Cardiac muscle cell (in vitro differentiated cells and primary cell): Measurements from ENCODE around the gene TMEM163. TPM values are rescaled to one million over a fixed set of nuclear protein-coding genes. Genes with fewer than 3 reads are reported as not detected.

Source experiments
- DNase-seq, 2 donors: peaks; one replicate each; pipeline versions ENCODE4 v3.0.0 to v3.0.0-alpha.2; 2010 to 2017; ENCODE audit warnings: low read depth in 1 of 2, low spot score in 1 of 2
- H3K27ac ChIP-seq: fragments of 200-600 bp; sonication (generic); 2 replicates; pipeline ENCODE4 v1.5.1; 2016
- H3K27me3 ChIP-seq: fragments of 200-600 bp; sonication (generic); 2 replicates; pipeline ENCODE4 v1.6.0; 2016; ENCODE audit warnings: control low read depth
- H3K36me3 ChIP-seq: fragments of 200-600 bp; sonication (generic); 2 replicates; pipeline ENCODE4 v1.5.1; 2016; ENCODE audit warnings: control low read depth
- H3K4me1 ChIP-seq: fragments of 200-600 bp; sonication (generic); 2 replicates; pipeline ENCODE4 v1.8.1; 2017; ENCODE audit warnings: low read depth, mild to moderate bottlenecking, mixed run types
- H3K4me3 ChIP-seq: fragments of 200-600 bp; sonication (generic); 2 replicates; pipeline ENCODE4 v1.5.1; 2016; ENCODE audit warnings: mild to moderate bottlenecking
- H3K9me3 ChIP-seq: fragments of 200-600 bp; sonication (generic); 2 replicates; pipeline ENCODE4 v1.5.1; 2017; ENCODE audit warnings: low read depth, mild to moderate bottlenecking, control low read depth
- polyA plus RNA-seq: library from polyadenylated mRNA; unstranded; fragments of >200 nt; fragmentation: Nextera tagmentation; extraction: Ambion mirVana; gene quantifications from 2 replicates; pipeline ENCODE4 v1.2.1, GENCODE V29; 2016
- total RNA-seq: library from RNA; depleted of rRNA; stranded (reverse); fragments of >200 nt; gene quantifications from 2 replicates; pipeline ENCODE4 v1.2.3, GENCODE V29; 2016
- TF ChIP-seq, protein P1 (sequence below): IDR thresholded peaks from 2 replicates; pipeline ENCODE4 v1.5.1; 2012; ENCODE audit warnings: low read depth, mild to moderate bottlenecking, low read length

Gene TMEM163
- total and polyA plus RNA-seq, 2 experiments from 2014 or later: 45.8 to 58.1 TPM

DNA sequence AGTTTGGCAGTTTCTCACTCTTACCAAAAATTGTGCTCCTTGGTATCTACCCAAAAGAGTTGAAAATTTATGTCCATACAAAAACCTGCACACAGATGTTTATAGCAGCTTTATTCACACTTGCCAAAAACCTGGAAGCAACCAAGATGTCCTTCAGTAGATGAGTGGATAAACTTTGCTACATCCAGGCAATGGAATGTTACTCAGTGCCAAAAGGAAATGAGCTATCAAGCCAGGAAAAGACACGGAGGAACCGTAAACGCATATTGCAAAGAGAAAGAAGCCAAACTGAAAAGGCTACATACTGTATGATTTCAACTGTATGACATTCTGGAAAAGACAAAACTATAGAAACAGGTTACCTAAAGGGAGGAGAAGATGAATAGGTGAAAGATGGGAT, 36.1 kb downstream of the TMEM163 start:
- H3K36me3 ChIP-seq: no peaks in the 10 kb centered on the region
- TF ChIP-seq, protein P1, sequence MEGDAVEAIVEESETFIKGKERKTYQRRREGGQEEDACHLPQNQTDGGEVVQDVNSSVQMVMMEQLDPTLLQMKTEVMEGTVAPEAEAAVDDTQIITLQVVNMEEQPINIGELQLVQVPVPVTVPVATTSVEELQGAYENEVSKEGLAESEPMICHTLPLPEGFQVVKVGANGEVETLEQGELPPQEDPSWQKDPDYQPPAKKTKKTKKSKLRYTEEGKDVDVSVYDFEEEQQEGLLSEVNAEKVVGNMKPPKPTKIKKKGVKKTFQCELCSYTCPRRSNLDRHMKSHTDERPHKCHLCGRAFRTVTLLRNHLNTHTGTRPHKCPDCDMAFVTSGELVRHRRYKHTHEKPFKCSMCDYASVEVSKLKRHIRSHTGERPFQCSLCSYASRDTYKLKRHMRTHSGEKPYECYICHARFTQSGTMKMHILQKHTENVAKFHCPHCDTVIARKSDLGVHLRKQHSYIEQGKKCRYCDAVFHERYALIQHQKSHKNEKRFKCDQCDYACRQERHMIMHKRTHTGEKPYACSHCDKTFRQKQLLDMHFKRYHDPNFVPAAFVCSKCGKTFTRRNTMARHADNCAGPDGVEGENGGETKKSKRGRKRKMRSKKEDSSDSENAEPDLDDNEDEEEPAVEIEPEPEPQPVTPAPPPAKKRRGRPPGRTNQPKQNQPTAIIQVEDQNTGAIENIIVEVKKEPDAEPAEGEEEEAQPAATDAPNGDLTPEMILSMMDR: no peak

DNA sequence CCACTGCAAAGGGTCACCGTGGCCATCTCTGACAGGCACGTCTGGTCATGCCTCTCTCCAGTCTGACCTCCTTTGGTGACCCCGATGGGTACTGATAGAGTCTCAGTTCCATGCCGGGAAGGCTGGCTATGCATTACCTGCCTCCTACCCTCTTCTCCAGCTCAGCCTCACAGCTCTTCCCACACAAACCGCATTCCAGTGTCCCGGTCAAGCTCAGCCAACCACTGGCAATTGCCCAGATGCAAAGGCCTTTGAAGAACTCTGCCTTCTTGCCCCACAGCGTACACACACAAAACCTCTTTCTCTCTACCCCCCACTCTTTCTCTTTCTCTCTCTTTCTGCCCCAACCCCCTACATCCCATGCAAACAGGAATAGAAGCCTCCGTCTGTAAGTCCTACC, 37.6 kb downstream of the TMEM163 start:
- no peaks in the 10 kb centered on the region for H3K36me3 ChIP-seq
- H3K27ac ChIP-seq: no peak overlapping the region
- no peak for DNase-seq
- peaks cover 78% of the 10 kb centered on the region for H3K4me1 ChIP-seq
- TF ChIP-seq, protein P1: no peak
- no peaks in the 10 kb centered on the region for H3K27me3 ChIP-seq
- no peaks in the 10 kb centered on the region for H3K9me3 ChIP-seq
- no peak overlapping the region for H3K4me3 ChIP-seq

More for the DNA sequence above, 36.1 kb downstream of the TMEM163 start:
- Histone ChIP-seq H3K4me3 (no peak overlapping the region), H3K27ac (no peak overlapping the region), H3K27me3 (no peaks in the 10 kb centered on the region), H3K9me3 (no peaks in the 10 kb centered on the region), H3K4me1 (peaks cover 65% of the 10 kb centered on the region)
- peak in 1 of 2 donors; percentile 11 for DNase-seq

DNA sequence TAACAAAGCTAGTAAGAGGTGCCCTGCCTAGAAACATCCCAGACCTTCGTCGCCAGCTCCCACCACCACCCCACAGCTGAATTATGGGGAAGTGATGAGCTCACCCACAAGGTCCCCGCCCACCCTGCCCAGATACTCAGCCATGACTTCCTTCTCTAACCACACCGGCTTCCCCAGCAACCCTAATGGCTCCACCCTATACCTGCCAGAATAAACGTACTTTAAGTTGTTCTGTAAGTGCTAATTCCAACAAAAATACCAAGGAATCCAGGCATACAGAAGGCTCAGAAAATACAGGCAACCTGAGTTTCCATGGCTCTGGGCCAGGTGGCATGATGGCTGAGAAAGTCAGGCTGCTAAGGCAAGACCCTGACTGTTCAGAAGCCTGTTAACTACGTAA, 39.1 kb downstream of the TMEM163 start:
- no peak for DNase-seq
- no peaks in the 10 kb centered on the region for H3K27me3 ChIP-seq
- H3K9me3 ChIP-seq: no peaks in the 10 kb centered on the region
- H3K4me1 ChIP-seq: peaks cover 87% of the 10 kb centered on the region
- no peak overlapping the region for H3K4me3 ChIP-seq
- H3K27ac ChIP-seq: peak overlapping the region; percentile 93
- H3K36me3 ChIP-seq: no peaks in the 10 kb centered on the region
- TF ChIP-seq, protein P1: no peak

DNA sequence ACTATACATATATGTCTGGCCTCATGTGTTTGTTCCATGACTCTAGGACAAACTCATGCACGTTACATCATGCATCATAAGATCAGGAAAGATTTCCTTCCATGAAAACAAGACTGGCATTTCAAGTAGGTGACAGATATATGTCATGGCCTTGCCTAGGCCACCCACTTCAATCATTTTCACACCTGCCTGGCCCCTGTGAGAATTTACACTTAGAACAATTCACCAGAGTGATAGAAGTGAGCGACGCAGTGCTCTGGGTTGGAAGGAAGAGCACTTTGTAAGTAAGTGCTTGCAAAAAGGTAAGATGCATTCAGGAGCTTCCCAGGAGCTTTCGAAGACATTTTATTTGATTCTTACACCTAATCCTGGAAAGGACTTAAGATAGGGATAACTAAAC, 39.5 kb downstream of the TMEM163 start:
- Histone ChIP-seq H3K4me1 (peaks cover 91% of the 10 kb centered on the region), H3K27ac (peak overlapping the region; percentile 93), H3K4me3 (no peak overlapping the region), H3K27me3 (no peaks in the 10 kb centered on the region), H3K36me3 (no peaks in the 10 kb centered on the region), H3K9me3 (no peaks in the 10 kb centered on the region)
- DNase-seq: no peak
- TF ChIP-seq, protein P1: no peak

DNA sequence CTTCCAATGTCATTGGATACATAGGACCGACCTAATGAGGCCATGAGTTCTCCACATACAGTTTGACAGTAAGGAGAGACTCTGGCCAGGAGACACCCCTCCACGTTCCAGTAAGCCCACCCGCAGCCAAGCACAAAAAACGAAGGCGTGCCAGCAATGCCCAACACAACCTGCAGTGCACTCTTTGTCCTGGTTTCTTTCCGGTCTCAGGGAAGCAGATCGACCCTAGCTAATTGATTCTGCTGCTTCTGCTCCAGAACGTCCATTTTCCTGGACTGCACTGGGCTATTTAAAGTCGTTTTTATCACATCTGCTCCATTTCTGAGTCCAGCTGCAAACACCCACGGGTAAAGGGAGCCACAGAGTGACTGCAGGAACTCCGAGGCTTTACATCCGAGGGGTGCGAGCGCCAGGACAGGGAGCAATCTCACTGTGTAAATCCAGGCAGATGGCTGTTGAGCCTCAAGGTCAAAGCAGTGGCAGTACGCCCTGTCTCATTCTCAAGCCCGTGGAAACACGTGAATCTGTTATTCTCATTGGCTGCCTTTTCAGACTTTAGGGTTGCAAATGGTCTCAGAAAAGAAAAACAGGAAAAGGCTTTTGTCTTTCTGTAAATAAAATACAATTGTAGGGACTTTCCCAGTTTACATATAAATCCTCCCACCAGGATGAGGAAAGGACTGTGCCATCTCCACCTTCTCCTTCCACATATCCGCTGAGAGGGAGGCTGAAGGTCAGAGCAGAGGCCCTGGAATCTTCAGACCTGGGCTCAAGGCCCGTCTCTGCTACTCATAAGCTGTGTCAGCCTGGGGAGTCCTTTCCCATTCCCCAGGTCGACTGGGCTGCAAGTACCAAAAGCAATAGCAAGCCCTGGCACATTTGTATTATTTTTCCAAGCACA, 40.7 kb downstream of the TMEM163 start:
- DNase-seq: peak in 1 of 2 donors; percentile 33
- no peaks in the 10 kb centered on the region for H3K36me3 ChIP-seq

More for the DNA sequence above, 40.7 kb downstream of the TMEM163 start:
- TF ChIP-seq, protein P1: no peak
- Histone ChIP-seq H3K4me1 (peaks cover 82% of the 10 kb centered on the region), H3K4me3 (no peak overlapping the region), H3K27me3 (no peaks in the 10 kb centered on the region), H3K9me3 (no peaks in the 10 kb centered on the region), H3K27ac (peak overlapping the region; percentile 93)
